CD4-positive, alpha-beta memory T cell (primary cell): ENCODE results near the gene CNTN1. TPM values are rescaled to one million over a fixed set of nuclear protein-coding genes. Genes with fewer than 3 reads are reported as not detected.

ENCODE experiments used
- CTCF ChIA-PET: fragments of 350-600 bp; sonication (Branson Sonifier 250); formaldehyde crosslinking; loops from one replicate; lab custom pipeline; 2021; ENCODE audit warnings: inconsistent platforms; ENCODE audit not compliant: partially characterized antibody; lab: Charles Lee
- POLR2A ChIA-PET: fragments of 350-600 bp; sonication (Branson Sonifier 250); formaldehyde crosslinking; loops from one replicate; lab custom pipeline; 2021; ENCODE audit not compliant: partially characterized antibody; lab: Charles Lee
- DNase-seq, 5 donors: peaks; one replicate each; pipeline versions ENCODE4 v3.0.0 to v3.0.0-alpha.2; 2020 to 2022; ENCODE audit warnings: mixed read lengths in 1 of 5
- H3K27ac ChIP-seq: one replicate; pipeline ENCODE4 v1.7.0; 2013; ENCODE audit warnings: low read depth, low read length
- H3K27me3 ChIP-seq: 2 replicates; pipeline ENCODE4 v1.7.0; 2013; ENCODE audit warnings: mild to moderate bottlenecking, low read length, moderate library complexity; ENCODE audit not compliant: insufficient read depth
- H3K36me3 ChIP-seq: 2 replicates; pipeline ENCODE4 v1.7.0; 2013; ENCODE audit warnings: mild to moderate bottlenecking, low read length, moderate library complexity; ENCODE audit not compliant: insufficient read depth
- H3K4me1 ChIP-seq: 2 replicates; pipeline ENCODE4 v1.7.0; 2013; ENCODE audit warnings: mild to moderate bottlenecking, low read length, moderate library complexity; ENCODE audit not compliant: insufficient read depth
- H3K4me3 ChIP-seq, 2 donors: one replicate each; pipeline ENCODE4 v1.7.0; 2013; ENCODE audit warnings: low read length in 2 of 2, mild to moderate bottlenecking in 1 of 2
- H3K9me3 ChIP-seq, 2 donors: one replicate each; pipeline ENCODE4 v1.7.0; 2013; ENCODE audit warnings: low read length in 2 of 2, control low read depth in 1 of 2; ENCODE audit not compliant: control insufficient read depth in 1 of 2
- H3K27ac Mint-ChIP-seq, 7 donors: one replicate each; pipeline ENCODE4 v1.8.0; 2020 to 2021; ENCODE audit warnings: mixed read lengths in 7 of 7, mild to moderate bottlenecking in 6 of 7, inconsistent platforms in 3 of 7, moderate library complexity in 3 of 7
- H3K27me3 Mint-ChIP-seq, 2 donors: one replicate each; pipeline ENCODE4 v1.8.0; 2020 to 2021; ENCODE audit warnings: mixed read lengths in 2 of 2
- H3K36me3 Mint-ChIP-seq, 2 donors: one replicate each; pipeline ENCODE4 v1.8.0; 2020 to 2021; ENCODE audit warnings: mixed read lengths in 2 of 2, inconsistent platforms in 1 of 2, mild to moderate bottlenecking in 1 of 2
- H3K4me1 Mint-ChIP-seq, 4 donors: one replicate each; pipeline ENCODE4 v1.8.0; 2020 to 2021; ENCODE audit warnings: mixed read lengths in 4 of 4, mild to moderate bottlenecking in 1 of 4
- H3K4me3 Mint-ChIP-seq, 8 donors: one replicate each; pipeline ENCODE4 v1.8.0; 2020 to 2021; ENCODE audit warnings: mixed read lengths in 8 of 8, mild to moderate bottlenecking in 7 of 8, moderate library complexity in 6 of 8, inconsistent platforms in 3 of 8
- H3K9me3 Mint-ChIP-seq, 8 donors: one replicate each; pipeline ENCODE4 v1.8.0; 2020 to 2021; ENCODE audit warnings: mixed read lengths in 8 of 8, mild to moderate bottlenecking in 5 of 8, inconsistent platforms in 3 of 8, moderate library complexity in 1 of 8
- intact Hi-C: fragments of 100-400 bp; cut with micrococcal nuclease; formaldehyde crosslinking; loops from one replicate; pipeline ENCODE4 v1.15.1; 2023
- polyA plus RNA-seq, 2 donors: library from polyadenylated mRNA; unstranded; fragments of 300-500 nt; fragmentation: Illumina TruSeq; gene quantifications; one replicate each; pipeline ENCODE4 v1.2.3, GENCODE V29; 2021
- total RNA-seq, 2 experiments: library from RNA; stranded (reverse); gene quantifications; one replicate each; pipeline ENCODE4 v1.2.3, GENCODE V29; 2021

CNTN1 gene
- total and polyA plus RNA-seq, 4 experiments from 2014 or later: not detected

GRCh38 chr12:41120211-41120610 is 428.0 kb downstream of the CNTN1 start:
- Histone ChIP-seq H3K9me3 (no peaks in the 10 kb centered on the region), H3K4me3 (no peak overlapping the region), H3K36me3 (no peaks in the 10 kb centered on the region), H3K27ac (no peak overlapping the region), H3K4me1 (no peaks in the 10 kb centered on the region), H3K27me3 (no peaks in the 10 kb centered on the region)
- no peaks in the 10 kb centered on the region for H3K27me3 Mint-ChIP-seq
- ChIA-PET POLR2A (no interaction called here), CTCF (no interaction called here)
- DNase-seq: no peak
- H3K9me3 Mint-ChIP-seq: peaks cover 0 to 3% (median 0%) of the 10 kb centered on the region in 8 donors
- no peak overlapping the region for H3K4me3 Mint-ChIP-seq
- H3K36me3 Mint-ChIP-seq: no peaks in the 10 kb centered on the region
- intact Hi-C loops: no loop called here
- H3K4me1 Mint-ChIP-seq: no peaks in the 10 kb centered on the region
- no peak overlapping the region for H3K27ac Mint-ChIP-seq

- intact Hi-C loops: no loop called here
- Histone ChIP-seq H3K27ac (no peak overlapping the region), H3K36me3 (no peaks in the 10 kb centered on the region), H3K4me3 (no peak overlapping the region), H3K4me1 (no peaks in the 10 kb centered on the region), H3K9me3 (no peaks in the 10 kb centered on the region), H3K27me3 (no peaks in the 10 kb centered on the region)
- no peak overlapping the region for H3K27ac Mint-ChIP-seq
- H3K27me3 Mint-ChIP-seq: no peaks in the 10 kb centered on the region
- ChIA-PET POLR2A (no interaction called here), CTCF (no interaction called here)
- no peaks in the 10 kb centered on the region for H3K4me1 Mint-ChIP-seq
- H3K9me3 Mint-ChIP-seq: peaks cover 0 to 3% (median 0%) of the 10 kb centered on the region in 8 donors
- no peaks in the 10 kb centered on the region for H3K36me3 Mint-ChIP-seq
- no peak overlapping the region for H3K4me3 Mint-ChIP-seq
- no peak for DNase-seq
These were observed 429.1 kb downstream of the CNTN1 start for GRCh38 chr12:41121374-41121773.
